Measurements from ENCODE around the gene P4HTM.

The P4HTM gene, protein sequence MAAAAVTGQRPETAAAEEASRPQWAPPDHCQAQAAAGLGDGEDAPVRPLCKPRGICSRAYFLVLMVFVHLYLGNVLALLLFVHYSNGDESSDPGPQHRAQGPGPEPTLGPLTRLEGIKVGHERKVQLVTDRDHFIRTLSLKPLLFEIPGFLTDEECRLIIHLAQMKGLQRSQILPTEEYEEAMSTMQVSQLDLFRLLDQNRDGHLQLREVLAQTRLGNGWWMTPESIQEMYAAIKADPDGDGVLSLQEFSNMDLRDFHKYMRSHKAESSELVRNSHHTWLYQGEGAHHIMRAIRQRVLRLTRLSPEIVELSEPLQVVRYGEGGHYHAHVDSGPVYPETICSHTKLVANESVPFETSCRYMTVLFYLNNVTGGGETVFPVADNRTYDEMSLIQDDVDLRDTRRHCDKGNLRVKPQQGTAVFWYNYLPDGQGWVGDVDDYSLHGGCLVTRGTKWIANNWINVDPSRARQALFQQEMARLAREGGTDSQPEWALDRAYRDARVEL

GRCh38 chr3:48989796-48990635 is at the start of gene P4HTM:
Gene P4HTM (plus strand): TSS chr3:48990241. CDS start chr3:48990257, 16 bp downstream.
- peak; percentile 69 for DNase-seq

DNA sequence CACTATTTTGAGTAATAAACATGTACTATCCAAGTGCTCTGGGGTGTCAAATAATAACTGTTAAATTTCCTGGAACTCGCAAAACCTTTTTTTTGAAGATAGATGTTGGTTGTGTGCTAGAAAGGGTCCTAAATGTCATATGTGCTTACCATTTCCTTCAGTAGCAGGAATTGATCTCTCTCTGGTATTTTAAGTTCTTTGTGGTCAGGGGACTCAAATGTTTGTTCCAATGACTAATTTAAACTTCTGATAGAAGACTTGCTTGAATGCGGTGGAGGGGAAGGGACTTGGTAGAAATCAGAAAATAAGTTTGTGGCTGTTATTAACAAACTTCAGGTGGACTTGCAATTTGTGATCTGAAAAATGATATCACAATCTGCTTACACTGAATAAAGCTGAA is 44.6 kb upstream of the P4HTM start:
- no peak for DNase-seq

DNA sequence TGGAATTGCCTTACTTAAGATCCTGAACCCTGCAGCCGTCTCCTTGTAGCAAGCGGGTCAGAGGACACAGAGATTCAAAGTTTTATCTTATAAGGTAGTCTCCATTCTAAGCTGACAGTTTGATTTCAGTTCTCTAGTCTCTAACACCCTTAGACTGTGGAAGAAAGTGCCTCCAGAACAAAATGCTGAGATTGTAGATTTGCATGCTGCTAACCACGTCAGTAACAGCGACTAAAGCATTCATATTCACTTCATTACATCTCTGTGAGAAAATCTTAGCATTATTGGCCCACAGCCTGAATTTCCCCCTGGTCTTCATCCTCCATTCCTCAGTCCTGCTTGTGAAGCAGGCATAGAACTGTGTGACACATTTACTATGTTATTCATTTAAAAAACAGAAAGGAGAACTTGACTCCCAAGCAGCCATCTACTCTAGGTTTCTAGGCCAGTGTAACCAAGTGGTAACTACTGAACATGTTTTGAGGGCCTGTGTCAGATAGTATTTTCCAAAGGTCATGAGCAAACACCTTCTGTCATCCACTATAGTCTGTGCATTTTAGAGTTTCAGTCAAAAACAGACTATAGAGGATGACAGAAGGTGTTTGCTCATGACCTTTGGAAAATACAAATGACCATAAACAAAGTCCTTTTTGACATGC is 44.0 kb upstream of the P4HTM start:
- no peak for DNase-seq

DNA sequence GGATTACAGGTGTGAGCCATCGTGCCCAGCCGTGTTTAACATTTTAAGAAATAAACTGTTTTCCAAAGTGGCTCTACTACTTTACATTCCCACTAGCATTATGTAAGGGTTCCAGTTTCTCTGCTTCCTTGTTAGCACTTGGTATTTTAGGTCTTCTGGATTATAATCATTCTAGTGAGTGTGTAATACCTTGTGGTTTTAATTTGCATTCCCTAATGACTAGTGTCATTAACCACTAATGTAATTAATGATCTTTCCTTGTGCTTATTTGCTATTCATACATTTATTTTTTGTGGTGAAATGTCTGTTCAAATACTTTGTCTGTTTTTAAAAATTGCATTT is 40.7 kb upstream of the P4HTM start:
- no peak for DNase-seq

GRCh38 chr3:48950051-48950450 is 40.0 kb upstream of the P4HTM start:
- no peak for DNase-seq

DNA sequence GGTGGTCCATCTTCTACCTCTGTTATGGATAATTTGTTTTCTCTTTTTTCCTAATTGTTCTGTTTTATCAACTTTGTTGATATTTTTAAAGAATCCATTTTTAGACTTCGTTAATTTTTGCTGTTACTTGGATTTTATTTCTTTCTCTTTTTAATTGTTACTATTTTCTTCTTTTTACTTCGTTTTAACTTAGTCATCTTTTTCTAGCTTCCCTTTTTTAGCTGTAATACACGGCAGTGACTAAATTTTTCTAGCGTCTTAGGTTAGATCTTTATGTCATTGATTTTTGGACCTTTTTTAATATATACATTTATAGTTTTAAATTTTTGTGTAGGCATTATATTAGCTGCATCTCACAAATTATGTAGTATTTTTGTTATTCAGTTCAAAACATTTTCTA is 38.3 kb upstream of the P4HTM start:
- no peak for DNase-seq

- DNase-seq: peak; percentile 1
Measured at GRCh38 chr3:48952510-48953118, 37.4 kb upstream of the P4HTM start.

- DNase-seq: no peak
Measured at GRCh38 chr3:48957006-48957705, 32.9 kb upstream of the P4HTM start.

- DNase-seq: no peak
Measured at GRCh38 chr3:48960841-48961413, 29.1 kb upstream of the P4HTM start.

GRCh38 chr3:48962340-48962739 is 27.7 kb upstream of the P4HTM start:
- no peak for DNase-seq

DNA sequence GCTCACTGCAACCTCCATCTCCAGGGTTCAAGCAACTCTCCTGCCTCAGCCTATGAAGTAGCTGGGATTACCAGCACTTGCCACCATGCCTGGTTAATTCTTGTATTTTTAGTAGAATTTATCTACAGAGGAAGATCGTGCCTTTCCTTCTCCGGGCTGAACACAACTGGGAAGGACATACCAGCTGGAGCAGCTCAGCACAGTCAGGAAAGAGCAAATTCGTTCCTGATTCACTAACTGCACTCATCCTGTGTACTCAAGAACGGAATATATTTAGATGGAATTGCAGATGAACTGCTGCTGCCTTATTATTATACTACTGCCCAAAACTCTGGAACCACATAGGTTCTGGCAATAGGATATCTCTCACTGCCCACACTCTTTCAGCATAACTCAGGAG is 27.1 kb upstream of the P4HTM start:
- no peak for DNase-seq

- DNase-seq: no peak
Measured at GRCh38 chr3:48963591-48963990, 26.4 kb upstream of the P4HTM start.

DNA sequence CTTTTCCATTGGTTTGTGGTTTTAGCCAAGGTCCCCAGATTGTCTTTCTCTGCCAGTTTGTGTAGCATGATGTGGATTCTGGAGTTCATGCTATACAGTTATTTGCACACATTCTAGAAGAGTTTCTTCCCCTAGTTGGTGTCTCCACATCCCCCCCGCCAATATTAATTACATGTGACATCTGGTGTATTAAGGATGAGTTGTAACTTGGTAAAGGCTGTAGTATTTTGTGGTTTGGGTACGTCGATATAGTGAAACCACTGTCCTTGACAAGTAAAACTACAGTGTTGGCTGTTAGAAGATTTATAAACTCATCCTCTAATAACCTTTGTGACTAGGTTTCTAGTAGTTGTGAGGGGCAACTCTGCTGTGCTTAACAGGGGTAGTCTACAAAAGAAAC is 23.7 kb upstream of the P4HTM start:
- no peak for DNase-seq

GRCh38 chr3:48966876-48967361 is 23.1 kb upstream of the P4HTM start:
- DNase-seq: no peak

DNA sequence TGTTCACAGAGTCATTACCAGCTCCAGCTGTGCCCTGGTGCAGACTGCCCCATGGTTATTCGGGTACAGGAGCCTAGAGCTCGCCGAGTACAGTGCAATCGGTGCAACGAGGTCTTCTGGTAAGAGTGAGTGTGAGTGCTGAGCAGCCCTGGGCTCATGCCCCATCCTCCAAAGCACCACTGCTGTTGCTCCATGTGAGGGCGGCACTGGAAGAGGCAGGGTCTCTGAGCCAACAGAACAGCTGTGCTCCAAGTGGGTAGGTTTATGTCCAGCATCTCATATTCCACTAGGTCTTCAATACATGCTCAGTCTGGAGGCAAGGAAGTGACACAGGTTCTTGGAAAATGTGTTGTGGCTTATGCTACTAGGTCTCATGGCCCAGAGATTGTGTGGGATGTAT is 19.5 kb upstream of the P4HTM start:
- no peak for DNase-seq

- DNase-seq: no peak
Measured at GRCh38 chr3:48974076-48974864, 15.8 kb upstream of the P4HTM start.

DNA sequence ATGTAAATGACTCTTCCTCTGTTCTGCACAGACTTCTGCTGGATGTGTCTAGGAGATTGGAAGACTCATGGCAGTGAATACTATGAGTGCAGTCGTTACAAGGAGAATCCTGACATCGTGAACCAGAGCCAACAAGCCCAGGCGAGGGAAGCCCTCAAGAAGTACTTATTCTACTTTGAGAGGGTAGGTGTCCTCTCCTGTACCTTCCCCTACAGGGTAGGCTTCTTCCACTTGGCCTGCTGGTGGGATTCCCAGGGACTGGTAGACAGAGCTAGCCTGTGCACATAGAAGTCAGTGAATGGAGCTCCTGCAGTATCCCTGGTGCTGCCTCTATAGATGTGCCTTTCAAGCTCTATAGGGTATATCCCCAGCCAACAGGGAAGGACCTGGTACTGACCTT is 10.6 kb upstream of the P4HTM start:
- no peak for DNase-seq

- no peak for DNase-seq
Measured at GRCh38 chr3:48980295-48980694, 9.7 kb upstream of the P4HTM start.

GRCh38 chr3:48982016-48982415 is 8.0 kb upstream of the P4HTM start:
- DNase-seq: no peak

GRCh38 chr3:48982686-48983085 is 7.4 kb upstream of the P4HTM start:
- DNase-seq: no peak

DNA sequence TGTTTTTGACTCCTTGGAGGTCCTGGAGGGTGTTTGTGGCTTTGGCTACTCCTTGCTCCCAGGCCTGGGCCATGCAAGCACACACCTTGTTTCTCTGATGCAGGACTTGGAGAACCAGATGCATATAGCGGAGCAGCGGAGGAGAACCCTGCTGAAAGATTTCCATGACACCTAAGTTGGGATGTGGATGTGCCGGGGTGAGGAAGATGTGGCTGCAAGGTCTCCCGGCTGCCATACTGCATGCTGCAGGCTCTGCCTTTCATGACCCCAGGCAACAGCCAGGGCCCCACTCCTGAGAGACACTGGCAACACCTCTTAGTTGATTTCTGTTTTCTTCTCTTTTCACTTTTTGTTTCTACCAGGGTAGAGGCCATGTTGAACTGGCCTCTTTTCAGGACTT is 6.9 kb upstream of the P4HTM start:
- DNase-seq: no peak

Data from NCI-H146 (cell line).